NCI-H69 (cell line): ENCODE results near the gene HOXC5.
"Not testable (repeated sequence)": the region's sequence is repeated elsewhere in the genome, so short reads cannot be mapped to it uniquely, and the experiment has no call there.

Source experiments
- DNase-seq: peaks from one replicate; lab custom pipeline; 2025; lab: John Stamatoyannopoulos, UW

Gene HOXC5

GRCh38 chr12:54033106-54033979, 493 bp downstream of the HOXC5 start:
- DNase-seq = peak; percentile 86

GRCh38 chr12:54033980-54034784, 1.3 kb downstream of the HOXC5 start:
- no peak for DNase-seq

- no peak for DNase-seq
Measured at GRCh38 chr12:54034785-54035310, 2.0 kb downstream of the HOXC5 start.

GRCh38 chr12:54035568-54036264, 2.9 kb downstream of the HOXC5 start:
- peak; percentile 84 for DNase-seq

- peak; percentile 84 for DNase-seq
Measured at GRCh38 chr12:54036620-54037359, 3.9 kb downstream of the HOXC5 start.

DNA sequence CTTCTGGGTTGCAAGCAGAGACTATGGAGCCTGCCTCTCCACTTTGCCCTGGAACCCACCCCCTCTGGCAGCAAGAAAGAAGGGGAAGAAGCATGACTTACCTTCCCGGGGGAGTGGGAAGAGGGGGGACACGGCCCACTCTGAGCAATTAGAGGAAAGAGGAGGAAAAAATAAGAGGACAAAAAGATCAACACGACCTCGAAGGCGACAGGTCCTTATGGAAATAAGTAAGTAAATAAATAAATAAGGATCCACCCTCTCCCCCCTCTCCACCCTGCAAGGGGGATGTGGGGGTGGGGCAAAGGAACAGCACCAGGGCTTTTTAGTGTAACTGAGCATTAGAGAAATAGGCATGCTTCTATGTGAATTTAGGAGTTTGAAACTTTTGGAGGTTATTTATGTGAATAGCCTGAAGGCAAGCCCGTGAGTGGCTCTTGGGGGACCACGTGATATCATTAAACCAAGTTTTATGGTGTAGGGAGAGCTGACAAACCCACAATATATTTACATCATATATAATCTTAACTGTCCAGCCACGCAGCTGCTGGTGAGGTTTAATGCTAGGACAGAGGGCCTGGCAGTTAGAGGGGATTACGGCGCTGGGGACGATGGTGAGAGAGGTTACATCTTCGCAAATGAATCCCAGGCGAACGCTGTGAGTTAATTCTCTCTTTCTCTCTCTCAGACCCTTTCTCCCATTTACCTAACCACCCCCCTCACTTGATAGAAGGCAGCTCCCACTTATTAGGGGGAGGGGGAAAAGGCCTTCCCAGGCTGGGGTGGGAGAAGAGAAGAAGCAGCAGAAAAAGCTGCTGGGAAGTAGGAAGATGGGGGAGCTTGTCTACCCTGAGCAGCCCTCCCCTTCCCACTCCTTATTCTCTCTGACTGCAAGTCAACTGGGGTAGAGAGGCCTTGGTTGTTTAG, 4.8 kb downstream of the HOXC5 start:
- DNase-seq = no peak

DNA sequence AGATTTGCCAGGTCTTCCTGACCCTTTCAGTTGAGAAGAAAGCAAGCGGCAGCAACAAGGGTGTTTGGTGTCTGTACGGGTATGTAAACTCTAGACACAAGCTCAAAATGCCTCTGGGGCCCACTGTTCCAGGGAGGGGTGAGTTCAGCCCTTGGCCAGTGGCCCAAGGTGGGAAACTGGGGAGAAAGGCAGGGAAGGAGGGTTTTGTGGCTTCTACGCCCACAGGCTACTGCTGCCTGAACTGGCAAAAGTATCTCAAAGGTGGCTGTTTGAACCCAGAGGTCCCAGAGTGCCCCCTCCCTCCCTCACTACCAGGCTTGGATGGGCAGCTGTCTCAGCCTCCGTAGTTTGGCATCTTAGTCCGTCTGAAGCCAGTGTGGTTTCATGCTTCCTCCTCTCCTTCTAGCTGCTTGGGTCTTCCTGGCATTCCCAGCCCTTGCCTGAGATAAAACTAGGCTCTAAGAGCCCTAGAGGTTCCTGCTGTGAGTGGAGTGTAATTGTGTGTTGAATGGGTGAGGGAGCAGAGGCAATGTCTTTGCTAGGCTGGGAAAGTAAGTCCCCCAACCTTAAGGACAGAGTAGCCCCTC, 5.5 kb downstream of the HOXC5 start:
- peak; percentile 64 for DNase-seq

DNA sequence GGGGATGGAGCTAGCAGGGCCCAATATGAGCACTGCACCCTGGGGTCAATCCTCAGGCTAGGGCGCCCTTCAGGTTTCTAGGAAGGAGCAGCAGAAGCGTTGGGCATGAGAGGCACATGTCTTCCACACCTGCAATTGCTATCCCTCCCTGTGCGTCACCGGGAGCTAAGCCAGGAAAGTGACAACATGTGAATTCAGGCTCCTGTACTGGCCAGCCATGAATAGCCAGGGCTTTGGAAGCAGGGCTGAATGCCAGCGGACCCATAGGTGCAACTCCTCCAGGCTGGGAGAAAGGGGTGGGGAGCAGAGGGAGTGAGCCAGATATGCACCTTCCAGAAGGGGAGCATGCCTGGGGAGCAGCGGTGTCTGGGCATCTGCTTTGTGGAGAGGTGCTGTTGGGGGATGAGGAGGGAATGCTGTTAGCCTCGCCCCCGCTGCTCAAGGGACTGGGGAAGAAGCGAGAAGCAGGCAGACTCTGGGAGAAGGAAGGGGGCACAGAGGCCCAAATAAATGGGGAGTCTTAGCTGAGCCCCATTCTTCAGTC, 6.1 kb downstream of the HOXC5 start:
- peak; percentile 73 for DNase-seq

DNA sequence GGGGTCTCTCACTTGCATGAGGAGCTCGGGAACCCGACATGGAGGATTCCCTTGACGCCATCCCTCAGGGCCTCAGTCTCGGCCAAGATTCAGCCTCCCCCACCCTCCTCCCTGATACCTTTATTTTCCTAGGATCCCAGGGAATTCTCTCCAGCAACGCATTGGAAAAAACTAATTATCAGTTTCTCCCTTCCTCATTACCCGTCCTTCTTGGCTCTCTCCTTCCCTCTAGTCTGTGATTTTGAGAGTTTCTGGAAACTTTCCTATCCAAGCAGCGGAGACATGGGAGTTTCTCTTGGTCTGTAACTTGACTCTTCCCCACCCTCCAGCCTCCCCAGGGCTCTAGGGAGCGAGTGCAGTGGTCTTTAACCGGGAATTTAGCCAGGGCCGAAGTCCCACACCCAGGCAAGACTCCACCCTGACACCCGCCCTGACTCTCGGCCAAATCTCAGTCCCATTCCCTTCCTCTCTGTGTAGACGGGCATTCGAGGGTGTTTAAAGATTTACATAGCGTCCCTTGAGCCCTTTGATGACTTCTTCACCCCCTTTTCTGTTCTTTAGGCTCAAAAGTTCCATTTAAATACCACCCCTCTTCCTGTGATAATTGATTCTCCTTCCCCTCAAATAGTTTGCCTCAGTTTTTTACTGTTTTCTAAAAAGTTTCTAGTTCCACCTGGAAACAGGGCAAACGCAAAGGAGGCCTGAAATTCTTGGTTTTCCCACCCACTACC, 6.7 kb downstream of the HOXC5 start:
- DNase-seq = no peak

DNA sequence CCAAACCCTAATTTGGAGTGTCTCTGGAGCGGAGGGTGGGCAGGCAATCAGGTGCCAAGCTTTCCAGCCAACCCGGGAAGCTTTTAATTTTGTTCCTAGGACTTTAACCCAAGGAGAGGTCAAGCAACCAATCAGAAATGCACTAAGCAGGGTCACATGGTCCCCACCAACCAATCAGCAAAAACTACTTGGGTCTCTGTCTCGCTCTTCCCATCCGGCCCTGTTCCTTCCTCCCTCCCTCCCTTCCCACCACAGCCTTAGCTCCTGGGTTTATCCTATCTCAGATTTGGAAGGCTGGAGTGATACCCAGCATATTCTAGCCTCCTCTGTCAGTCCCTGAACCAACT, 7.3 kb downstream of the HOXC5 start:
- no peak for DNase-seq

GRCh38 chr12:54040648-54041047, 7.8 kb downstream of the HOXC5 start:
- DNase-seq = peak; percentile 37

DNA sequence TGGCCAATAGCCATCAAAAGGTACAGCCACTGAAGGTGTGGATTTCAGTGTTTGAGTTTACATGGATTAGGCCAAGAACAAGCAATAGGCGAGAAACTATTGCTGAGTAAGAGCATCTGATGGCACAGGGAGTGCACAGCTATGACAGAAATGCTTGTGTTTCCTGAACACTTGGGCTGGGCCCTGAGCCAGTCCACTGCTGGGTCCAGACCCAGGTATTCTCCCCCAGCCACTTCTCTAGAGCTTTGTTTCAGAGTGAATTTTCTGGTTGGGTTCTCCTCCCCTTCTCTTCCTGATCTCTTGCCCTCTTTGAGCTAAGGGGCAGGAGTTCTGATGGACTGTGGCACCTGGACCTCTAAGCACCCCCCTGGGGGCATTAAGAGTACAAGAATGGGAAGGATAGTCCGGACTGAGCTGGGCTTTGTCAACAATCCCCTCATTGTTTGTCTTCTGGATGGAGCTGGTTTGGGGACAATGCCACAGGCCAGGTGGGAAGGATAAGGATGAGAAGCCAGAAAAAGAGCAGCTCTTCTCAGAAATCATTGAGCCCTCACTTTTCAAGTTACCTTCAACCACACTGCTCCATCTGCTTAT, 8.3 kb downstream of the HOXC5 start:
- DNase-seq = peak; percentile 34

GRCh38 chr12:54042033-54042432, 9.2 kb downstream of the HOXC5 start:
- DNase-seq = not testable (repeated sequence)

DNA sequence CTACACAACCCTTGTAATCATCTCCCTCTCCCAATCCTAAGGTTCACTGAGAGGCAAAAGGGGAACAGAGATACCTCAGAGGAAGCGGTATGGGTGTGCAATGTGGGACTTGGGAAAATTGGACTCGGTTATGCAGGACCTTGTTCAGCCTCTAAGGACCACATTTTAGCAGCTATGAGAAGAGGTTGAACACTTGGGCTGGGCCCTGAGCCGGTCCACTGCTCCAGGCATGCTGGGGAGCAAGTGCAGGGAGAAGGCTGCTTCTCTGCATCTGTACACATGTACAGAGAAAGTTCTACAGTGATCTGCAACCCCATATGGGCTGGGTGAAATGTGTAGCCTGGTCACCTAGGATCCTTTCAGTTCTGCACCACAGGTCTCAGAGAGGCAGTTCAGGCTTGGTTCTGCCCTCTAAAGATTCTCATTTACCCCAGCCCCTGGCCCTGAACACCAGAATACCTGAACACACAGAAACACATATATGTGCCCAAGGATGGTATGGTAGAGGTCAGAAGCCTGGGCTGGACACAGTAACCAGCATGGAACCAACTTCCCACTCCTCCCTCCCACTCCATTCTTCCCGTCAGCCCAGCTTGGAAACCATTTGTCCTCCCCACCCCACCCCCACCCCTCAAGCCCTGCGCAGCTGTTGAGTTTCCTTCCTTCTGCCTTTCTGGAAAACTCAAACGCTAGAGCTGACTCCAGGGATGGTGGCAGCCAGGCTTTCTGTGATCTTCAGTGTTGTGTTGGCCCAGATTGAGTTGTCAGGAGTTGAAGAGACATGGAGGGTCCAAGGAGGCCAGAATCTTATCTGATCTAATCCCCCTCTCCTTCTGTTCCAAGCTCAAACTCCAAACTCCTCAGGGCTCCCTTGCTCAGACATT, 10.4 kb downstream of the HOXC5 start:
- no peak for DNase-seq

DNA sequence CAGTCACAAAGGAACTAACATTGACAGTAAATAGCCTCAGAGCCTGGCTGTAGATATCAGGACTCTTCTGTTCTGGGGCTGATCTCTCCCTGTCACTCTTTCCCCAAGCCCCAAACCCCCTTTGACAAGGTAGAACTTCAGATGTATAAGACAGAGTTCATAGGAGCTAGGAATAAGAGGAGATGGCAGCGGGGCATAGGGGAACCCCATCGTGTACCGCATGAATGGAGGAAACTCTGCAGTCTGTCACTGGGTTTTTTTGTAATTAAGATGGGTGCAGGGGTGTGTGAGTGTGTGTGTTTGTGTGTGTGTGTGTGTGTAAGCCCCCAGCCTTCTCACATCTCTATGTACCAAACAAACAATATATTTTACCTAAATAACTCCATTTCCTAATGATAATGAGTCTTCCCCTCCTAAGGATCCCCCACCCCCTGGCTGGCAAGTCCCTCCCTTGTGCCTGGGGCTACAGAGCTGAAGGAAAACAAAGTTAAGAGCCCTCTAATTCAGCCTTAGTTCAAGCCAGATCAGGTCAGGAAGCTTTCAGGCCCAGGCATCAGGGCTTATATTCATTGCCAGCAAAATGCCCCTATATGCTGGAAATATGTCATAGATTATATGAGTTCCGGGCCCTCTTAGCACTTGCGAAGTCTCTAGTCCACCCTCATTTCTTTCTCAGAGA, 11.7 kb downstream of the HOXC5 start:
- peak; percentile 74 for DNase-seq

GRCh38 chr12:54045401-54045800, 12.6 kb downstream of the HOXC5 start:
- no peak for DNase-seq

DNA sequence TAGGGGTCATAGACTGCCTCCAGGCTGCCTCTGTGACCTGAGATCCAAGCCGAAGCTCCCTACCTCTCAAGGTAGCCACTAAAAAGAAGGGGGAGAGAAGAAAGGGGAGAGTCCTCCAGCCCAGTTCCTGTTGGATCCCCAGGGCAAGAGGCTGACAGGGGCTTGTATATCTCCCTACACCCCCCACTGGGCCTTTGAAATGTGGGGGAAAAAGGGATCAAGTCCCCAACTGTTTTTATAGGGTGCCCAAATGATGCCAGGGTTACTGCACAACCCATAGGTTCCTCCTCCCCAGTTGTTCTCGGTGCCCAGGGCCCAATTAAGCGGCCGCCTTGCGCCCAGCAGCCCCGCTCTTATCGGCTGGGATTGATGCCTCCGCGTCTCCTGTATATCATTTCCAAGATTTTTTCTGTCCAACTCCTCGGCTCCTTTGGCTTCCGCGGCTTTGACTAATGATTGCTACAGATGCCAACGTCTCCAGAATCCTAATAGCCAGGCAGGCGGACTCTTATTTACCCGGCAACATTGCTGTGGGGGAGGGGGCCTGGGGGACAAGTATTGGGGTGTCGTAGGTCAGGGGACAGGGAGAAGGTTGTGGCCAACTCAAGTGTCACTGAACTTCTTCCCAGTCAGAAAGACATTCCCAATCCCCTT, 13.1 kb downstream of the HOXC5 start:
- DNase-seq = no peak
